Measurements from ENCODE around the gene ABR.

The ABR gene

GRCh38 chr17:1179818-1180742, at the start of gene ABR:
Gene ABR (minus strand): TSS chr17:1179981. CDS start chr17:1179727, 254 bp downstream.
- DNase-seq (ENCODE audit: low read depth): no peak

GRCh38 chr17:1229349-1229899, 49.6 kb upstream of the ABR start:
- DNase-seq (ENCODE audit: low read depth): no peak

GRCh38 chr17:1228781-1229348, 49.1 kb upstream of the ABR start:
- no peak for DNase-seq (ENCODE audit: low read depth)

GRCh38 chr17:1227917-1228780, 48.4 kb upstream of the ABR start:
- DNase-seq (ENCODE audit: low read depth): no peak

GRCh38 chr17:1227365-1227764, 47.6 kb upstream of the ABR start:
- DNase-seq (ENCODE audit: low read depth): no peak

- DNase-seq (ENCODE audit: low read depth): no peak
These were observed 46.5 kb upstream of the ABR start for GRCh38 chr17:1226308-1226707.

GRCh38 chr17:1224330-1224729, 44.5 kb upstream of the ABR start:
- DNase-seq (ENCODE audit: low read depth): no peak

- no peak for DNase-seq (ENCODE audit: low read depth)
These were observed 43.9 kb upstream of the ABR start for GRCh38 chr17:1223662-1224061.

- no peak for DNase-seq (ENCODE audit: low read depth)
These were observed 42.5 kb upstream of the ABR start for GRCh38 chr17:1222321-1222720.

GRCh38 chr17:1221209-1221608, 41.4 kb upstream of the ABR start:
- no peak for DNase-seq (ENCODE audit: low read depth)

GRCh38 chr17:1220346-1220745, 40.6 kb upstream of the ABR start:
- no peak for DNase-seq (ENCODE audit: low read depth)

GRCh38 chr17:1217089-1217385, 37.3 kb upstream of the ABR start:
- no peak for DNase-seq (ENCODE audit: low read depth)

GRCh38 chr17:1216217-1217088, 36.7 kb upstream of the ABR start:
- DNase-seq (ENCODE audit: low read depth): no peak

GRCh38 chr17:1212946-1213345, 33.2 kb upstream of the ABR start:
- no peak for DNase-seq (ENCODE audit: low read depth)

GRCh38 chr17:1211287-1211686, 31.5 kb upstream of the ABR start:
- DNase-seq (ENCODE audit: low read depth): no peak

GRCh38 chr17:1208966-1209365, 29.2 kb upstream of the ABR start:
- DNase-seq (ENCODE audit: low read depth): no peak

GRCh38 chr17:1206026-1206777, 26.4 kb upstream of the ABR start:
- no peak for DNase-seq (ENCODE audit: low read depth)

GRCh38 chr17:1203967-1204291, 24.1 kb upstream of the ABR start:
- no peak for DNase-seq (ENCODE audit: low read depth)

- DNase-seq (ENCODE audit: low read depth): peak; percentile 50
These were observed 23.6 kb upstream of the ABR start for GRCh38 chr17:1203111-1203966.

- no peak for DNase-seq (ENCODE audit: low read depth)
These were observed 22.5 kb upstream of the ABR start for GRCh38 chr17:1202291-1202690.

All from stimulated activated CD8-positive, alpha-beta memory T cell treated with anti-CD3 and anti-CD28 coated beads, Interleukin-15, amount 100 ng/mL, for 24 hours (primary cell).